IMR-90 (cell line): ENCODE results near the gene TRIM2. TPM values are rescaled to one million over a fixed set of nuclear protein-coding genes. Genes with fewer than 3 reads are reported as not detected.

ENCODE experiments used
- ATAC-seq: fragments of 200-7000 bp; cut with Tn5 transposase; 2 replicates; pipeline ENCODE4 v1.9.1; 2020; ENCODE audit warnings: low read depth, mild to moderate bottlenecking, moderate library complexity
- BruUV-seq: library from RNA; stranded (reverse); fragments of 400-500 nt; replicated peaks from 2 replicates; lab custom pipeline; 2021; lab: Mats Ljungman, UMichigan
- CTCF ChIA-PET: fragments of 300-600 bp; formaldehyde crosslinking; extraction: SDS; loops from one replicate; lab custom pipeline; 2021; ENCODE audit warnings: antibody characterized with exemption; lab: Yijun Ruan, JAX
- POLR2A ChIA-PET: fragments of 300-600 bp; sonication (Branson Sonifier 250); formaldehyde crosslinking; loops from one replicate; lab custom pipeline; 2022; ENCODE audit warnings: antibody characterized with exemption; ENCODE audit not compliant: unreplicated experiment; lab: Charles Lee
- DNase-seq: peaks from one replicate; pipeline ENCODE4 v3.0.0; 2013
- H2AFZ ChIP-seq: replicated peaks from 2 replicates; pipeline ENCODE3; 2013; ENCODE audit warnings: low read length, mild to moderate bottlenecking; ENCODE audit not compliant: poor library complexity
- H2AK5ac ChIP-seq: 2 replicates; pipeline ENCODE4 v1.6.1; 2013; ENCODE audit warnings: low read depth, low read length, inconsistent platforms
- H2AK9ac ChIP-seq: replicated peaks from 2 replicates; pipeline ENCODE3; 2013; ENCODE audit warnings: mild to moderate bottlenecking, low read depth, low read length, moderate library complexity; ENCODE audit not compliant: poor library complexity
- H2BK120ac ChIP-seq: 2 replicates; pipeline ENCODE4 v1.6.1; 2013; ENCODE audit warnings: low read depth, low read length, inconsistent platforms
- H2BK15ac ChIP-seq: 3 replicates; pipeline ENCODE4 v1.6.1; 2013; ENCODE audit warnings: low read depth, low read length, inconsistent platforms
- H2BK20ac ChIP-seq: 2 replicates; pipeline ENCODE4 v1.6.1; 2013; ENCODE audit warnings: low read depth, mild to moderate bottlenecking, inconsistent platforms, low read length, moderate library complexity
- H2BK5ac ChIP-seq: 2 replicates; pipeline ENCODE4 v1.6.1; 2013; ENCODE audit warnings: mild to moderate bottlenecking, low read depth, low read length, inconsistent platforms; ENCODE audit not compliant: poor library complexity, severe bottlenecking
- H3K14ac ChIP-seq: replicated peaks from 2 replicates; pipeline ENCODE4 v1.6.1; 2013; ENCODE audit warnings: low read depth, low read length, inconsistent platforms
- H3K18ac ChIP-seq: 2 replicates; pipeline ENCODE4 v1.6.1; 2013; ENCODE audit warnings: low read depth, low read length, control low read depth
- H3K23ac ChIP-seq: 2 replicates; pipeline ENCODE4 v1.6.1; 2013; ENCODE audit warnings: low read depth, low read length, inconsistent platforms
- H3K27ac ChIP-seq: 2 replicates; pipeline ENCODE4 v1.5.1; 2013; ENCODE audit warnings: mild to moderate bottlenecking, control low read depth, low read length; ENCODE audit not compliant: insufficient read depth
- H3K27me3 ChIP-seq: 2 replicates; pipeline ENCODE4 v1.6.1; 2013; ENCODE audit warnings: low read length; ENCODE audit not compliant: control insufficient read depth, insufficient read depth
- H3K36me3 ChIP-seq: 2 replicates; pipeline ENCODE4 v1.6.1; 2013; ENCODE audit warnings: low read length, mixed read lengths; ENCODE audit not compliant: control insufficient read depth, insufficient read depth
- H3K4ac ChIP-seq: 2 replicates; pipeline ENCODE4 v1.6.1; 2013; ENCODE audit warnings: low read depth, low read length, inconsistent platforms
- H3K4me1 ChIP-seq: 2 replicates; pipeline ENCODE4 v1.6.1; 2013; ENCODE audit warnings: low read length, mixed read lengths; ENCODE audit not compliant: control insufficient read depth, insufficient read depth
- H3K4me2 ChIP-seq: 2 replicates; pipeline ENCODE4 v1.6.1; 2013; ENCODE audit warnings: low read depth, mild to moderate bottlenecking, control low read depth, low read length, moderate library complexity
- H3K4me3 ChIP-seq: 2 replicates; pipeline ENCODE4 v1.5.1; 2013; ENCODE audit warnings: low read depth, mild to moderate bottlenecking, control low read depth, low read length, moderate library complexity; ENCODE audit not compliant: insufficient read depth
- H3K56ac ChIP-seq: 2 replicates; pipeline ENCODE4 v1.6.1; 2013; ENCODE audit warnings: low read length, inconsistent platforms; ENCODE audit not compliant: insufficient read depth; ENCODE audit errors: extremely low read depth
- H3K79me1 ChIP-seq, 2 experiments: 2 replicates each; pipeline ENCODE4 v1.6.1; 2013; ENCODE audit warnings: low read length in 2 of 2, inconsistent platforms in 1 of 2, low read depth in 1 of 2
- H3K9ac ChIP-seq: 2 replicates; pipeline ENCODE4 v1.6.1; 2013; ENCODE audit warnings: low read depth, low read length, control low read depth
- H3K9me1 ChIP-seq: 2 replicates; pipeline ENCODE4 v1.6.1; 2013; ENCODE audit warnings: low read length, inconsistent platforms; ENCODE audit not compliant: insufficient read depth
- H3K9me3 ChIP-seq: 2 replicates; pipeline ENCODE4 v1.6.1; 2013; ENCODE audit warnings: low read length; ENCODE audit not compliant: control insufficient read depth, insufficient read depth
- H4K20me1 ChIP-seq: 2 replicates; pipeline ENCODE4 v1.6.1; 2013; ENCODE audit warnings: low read length, inconsistent platforms; ENCODE audit not compliant: insufficient read depth
- H4K5ac ChIP-seq: 2 replicates; pipeline ENCODE4 v1.6.1; 2013; ENCODE audit warnings: mild to moderate bottlenecking, low read depth, low read length, control low read depth
- H4K8ac ChIP-seq, 2 experiments: 2 replicates each; pipeline ENCODE4 v1.6.1; 2013; ENCODE audit warnings: low read depth in 2 of 2, low read length in 2 of 2, control low read depth in 1 of 2, inconsistent platforms in 1 of 2
- H4K91ac ChIP-seq: 2 replicates; pipeline ENCODE4 v1.6.1; 2013; ENCODE audit warnings: low read depth, low read length, inconsistent platforms; ENCODE audit not compliant: insufficient read depth
- BHLHE40 ChIP-seq: fragments of 150-350 bp; IDR thresholded peaks from 2 replicates; pipeline ENCODE4 v1.6.1; 2016; ENCODE audit warnings: mild to moderate bottlenecking, low read depth, low read length
- FOS ChIP-seq: fragments of 150-350 bp; IDR thresholded peaks from 2 replicates; pipeline ENCODE4 v1.6.1; 2016; ENCODE audit warnings: low read depth, low read length
- MAFK ChIP-seq: IDR thresholded peaks from 2 replicates; pipeline ENCODE4 v1.6.1; 2012; ENCODE audit warnings: low read depth, low read length, improper control_type of control experiment
- MAZ ChIP-seq: IDR thresholded peaks from 2 replicates; pipeline ENCODE4 v1.6.1; 2012; ENCODE audit warnings: low read depth, mild to moderate bottlenecking, low read length, improper control_type of control experiment, moderate library complexity, borderline replicate concordance
- POLR2A ChIP-seq: IDR thresholded peaks from 2 replicates; pipeline ENCODE4 v1.6.1; 2012; ENCODE audit warnings: mild to moderate bottlenecking, low read depth, low read length
- RAD21 ChIP-seq: IDR thresholded peaks from 2 replicates; pipeline ENCODE4 v1.6.1; 2012; ENCODE audit warnings: low read length, improper control_type of control experiment
- RCOR1 ChIP-seq: IDR thresholded peaks from 2 replicates; pipeline ENCODE4 v1.6.1; 2012; ENCODE audit warnings: mild to moderate bottlenecking, low read length, improper control_type of control experiment; ENCODE audit not compliant: insufficient replicate concordance
- RFX5 ChIP-seq: IDR thresholded peaks from 2 replicates; pipeline ENCODE4 v1.8.0; 2012; ENCODE audit warnings: low read depth, mild to moderate bottlenecking, low read length, moderate library complexity
- SMC3 ChIP-seq: fragments of 150-350 bp; IDR thresholded peaks from 2 replicates; pipeline ENCODE4 v1.6.1; 2016; ENCODE audit warnings: low read depth, mild to moderate bottlenecking, antibody characterized with exemption, low read length, moderate library complexity
- WGBS, 2 experiments: methylation state at CpG; one replicate each; pipeline versions ENCODE4 v1.1.5 to v1.1.7; 2013; ENCODE audit warnings: missing lambda C conversion rate in 2 of 2; ENCODE audit not compliant: insufficient read length in 1 of 2; ENCODE audit errors: extremely low coverage in 2 of 2; 5-methylcytosine and 5-hydroxymethylcytosine counted together
- dilution Hi-C: fragments of 300-500 bp; cut with HindIII; formaldehyde crosslinking; loops from one replicate; pipeline ENCODE4 v1.14.3; 2018; ENCODE audit warnings: low sequenced_read_pairs; ENCODE audit not compliant: unreplicated experiment
- in situ Hi-C: fragments of 300-500 bp; cut with MboI; formaldehyde crosslinking; loops from 3 replicates; pipeline ENCODE4 v1.14.3; 2019; ENCODE audit warnings: low sequenced_read_pairs, inconsistent platforms, mixed read lengths
- intact Hi-C: fragments of 100-400 bp; cut with micrococcal nuclease; formaldehyde crosslinking; loops from 2 replicates; pipeline ENCODE4 v1.10.0; 2022
- polyA plus RNA-seq, 3 experiments: library from polyadenylated mRNA; depleted of rRNA; stranded (reverse); fragments of >200 nt; gene quantifications; 2 replicates each; pipeline ENCODE4 v1.2.3, GENCODE V29; 2012; ENCODE audit warnings: low replicate concordance in 1 of 3
- total RNA-seq: library from RNA; depleted of rRNA; stranded (reverse); fragments of >200 nt; gene quantifications from 2 replicates; pipeline ENCODE4 v1.2.3, GENCODE V29; 2012
- TF ChIP-seq, protein P1 (sequence below): conservative IDR thresholded peaks from 2 replicates; pipeline ENCODE4 v1.5.1; 2012; ENCODE audit warnings: mild to moderate bottlenecking, low read depth, low read length, improper control_type of control experiment
- TF ChIP-seq, protein P2 (sequence below): fragments of 150-350 bp; IDR thresholded peaks from 2 replicates; pipeline ENCODE4 v1.6.1; 2017; ENCODE audit warnings: mild to moderate bottlenecking, antibody characterized with exemption, low read length, low read depth
- TF ChIP-seq, protein P3 (sequence below): fragments of 150-350 bp; IDR thresholded peaks from 2 replicates; pipeline ENCODE4 v1.6.1; 2016; ENCODE audit warnings: low read depth, mild to moderate bottlenecking, low read length, moderate library complexity, borderline replicate concordance

TRIM2 gene
- total and polyA plus RNA-seq, 2 of the 4 experiments (the other 2 are of a cell fraction): 16.0 to 64.2 TPM

DNA sequence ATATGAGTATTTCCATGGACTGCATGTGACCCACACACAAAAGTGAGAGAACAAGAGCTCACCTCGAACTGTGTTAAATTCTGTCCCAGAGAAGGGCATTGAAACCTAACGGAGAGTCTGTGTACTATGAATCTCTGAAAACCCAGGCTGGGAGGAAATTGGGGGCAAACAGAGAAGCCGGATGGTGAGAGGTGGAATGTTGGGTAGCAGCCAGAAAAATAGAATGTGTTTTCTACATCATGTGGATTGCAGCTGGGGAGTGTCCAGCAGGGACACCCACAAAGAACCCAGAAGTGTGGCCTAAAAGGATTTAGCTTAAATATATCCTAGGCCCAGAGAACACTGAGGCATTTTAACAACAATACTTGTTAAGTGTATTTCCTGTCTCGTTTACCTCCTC lies 178.9 kb downstream of the TRIM2 start:
- Histone ChIP-seq H4K5ac (no peak overlapping the region; the same call in 1 of the 2 replicates), H3K4me3 (no peak overlapping the region), H2AFZ (no peak overlapping the region), H2BK15ac (no peak overlapping the region), H4K8ac (no peak overlapping the region), H2AK5ac (no peak overlapping the region), H3K27ac (no peak overlapping the region), H3K56ac (no peak overlapping the region), H3K14ac (no peak overlapping the region), H3K79me1 (no peaks in the 10 kb centered on the region), H3K4me2 (no peak overlapping the region), H2BK20ac (no peak overlapping the region), H3K18ac (no peak overlapping the region), H2AK9ac (no peak overlapping the region), H3K23ac (no peak overlapping the region), H3K4me1 (no peaks in the 10 kb centered on the region), H3K4ac (no peak overlapping the region), H3K9me3 (no peaks in the 10 kb centered on the region), H3K9me1 (no peaks in the 10 kb centered on the region), H3K36me3 (no peaks in the 10 kb centered on the region), H4K91ac (no peak overlapping the region), H3K9ac (no peak overlapping the region), H3K27me3 (no peaks in the 10 kb centered on the region), H4K20me1 (no peaks in the 10 kb centered on the region), H2BK120ac (no peak overlapping the region), H2BK5ac (no peak overlapping the region)
- dilution Hi-C loops (no loop called here), intact Hi-C loops (no loop called here), in situ Hi-C loops (no loop called here)
- 81% methylated on average over 2 of the region's 4 CpGs; no CpG with 5 or more reads in 1 of the 2 experiments for WGBS, 2 experiments
- ATAC-seq (no peak; the same call in 1 of the 2 replicates), DNase-seq (no peak)
- BruUV-seq: no TSS peak
- POLR2A ChIA-PET: no interaction called here
- TF ChIP-seq SMC3 (no peak), BHLHE40 (no peak), MAFK (no peak), RCOR1 (no peak), FOS (no peak), MAZ (no peak), RAD21 (no peak), RFX5 (no peak), POLR2A (no peak)
- TF ChIP-seq, protein P1, sequence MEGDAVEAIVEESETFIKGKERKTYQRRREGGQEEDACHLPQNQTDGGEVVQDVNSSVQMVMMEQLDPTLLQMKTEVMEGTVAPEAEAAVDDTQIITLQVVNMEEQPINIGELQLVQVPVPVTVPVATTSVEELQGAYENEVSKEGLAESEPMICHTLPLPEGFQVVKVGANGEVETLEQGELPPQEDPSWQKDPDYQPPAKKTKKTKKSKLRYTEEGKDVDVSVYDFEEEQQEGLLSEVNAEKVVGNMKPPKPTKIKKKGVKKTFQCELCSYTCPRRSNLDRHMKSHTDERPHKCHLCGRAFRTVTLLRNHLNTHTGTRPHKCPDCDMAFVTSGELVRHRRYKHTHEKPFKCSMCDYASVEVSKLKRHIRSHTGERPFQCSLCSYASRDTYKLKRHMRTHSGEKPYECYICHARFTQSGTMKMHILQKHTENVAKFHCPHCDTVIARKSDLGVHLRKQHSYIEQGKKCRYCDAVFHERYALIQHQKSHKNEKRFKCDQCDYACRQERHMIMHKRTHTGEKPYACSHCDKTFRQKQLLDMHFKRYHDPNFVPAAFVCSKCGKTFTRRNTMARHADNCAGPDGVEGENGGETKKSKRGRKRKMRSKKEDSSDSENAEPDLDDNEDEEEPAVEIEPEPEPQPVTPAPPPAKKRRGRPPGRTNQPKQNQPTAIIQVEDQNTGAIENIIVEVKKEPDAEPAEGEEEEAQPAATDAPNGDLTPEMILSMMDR: no peak
- TF ChIP-seq, protein P2, sequence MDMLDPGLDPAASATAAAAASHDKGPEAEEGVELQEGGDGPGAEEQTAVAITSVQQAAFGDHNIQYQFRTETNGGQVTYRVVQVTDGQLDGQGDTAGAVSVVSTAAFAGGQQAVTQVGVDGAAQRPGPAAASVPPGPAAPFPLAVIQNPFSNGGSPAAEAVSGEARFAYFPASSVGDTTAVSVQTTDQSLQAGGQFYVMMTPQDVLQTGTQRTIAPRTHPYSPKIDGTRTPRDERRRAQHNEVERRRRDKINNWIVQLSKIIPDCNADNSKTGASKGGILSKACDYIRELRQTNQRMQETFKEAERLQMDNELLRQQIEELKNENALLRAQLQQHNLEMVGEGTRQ: no peak
- TF ChIP-seq, protein P3, sequence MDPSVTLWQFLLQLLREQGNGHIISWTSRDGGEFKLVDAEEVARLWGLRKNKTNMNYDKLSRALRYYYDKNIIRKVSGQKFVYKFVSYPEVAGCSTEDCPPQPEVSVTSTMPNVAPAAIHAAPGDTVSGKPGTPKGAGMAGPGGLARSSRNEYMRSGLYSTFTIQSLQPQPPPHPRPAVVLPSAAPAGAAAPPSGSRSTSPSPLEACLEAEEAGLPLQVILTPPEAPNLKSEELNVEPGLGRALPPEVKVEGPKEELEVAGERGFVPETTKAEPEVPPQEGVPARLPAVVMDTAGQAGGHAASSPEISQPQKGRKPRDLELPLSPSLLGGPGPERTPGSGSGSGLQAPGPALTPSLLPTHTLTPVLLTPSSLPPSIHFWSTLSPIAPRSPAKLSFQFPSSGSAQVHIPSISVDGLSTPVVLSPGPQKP: no peak
- CTCF ChIA-PET: no interaction called here
